Erythroblast (primary cell): ENCODE data around the gene RPP40.

ENCODE experiments used
- GATA1 ChIP-seq: IDR thresholded peaks from 2 replicates; pipeline ENCODE4 v1.6.1; 2011; ENCODE audit warnings: low read depth, mild to moderate bottlenecking, control low read depth, low read length, moderate library complexity
- POLR2A ChIP-seq: IDR thresholded peaks from 2 replicates; pipeline ENCODE4 v1.6.1; 2011; ENCODE audit warnings: mild to moderate bottlenecking, low read length

GRCh38 chr6:4973982-4974745 is 29.7 kb downstream of the RPP40 start:
- TF ChIP-seq POLR2A (no peak), GATA1 (no peak)
